ENCODE data around the gene GPR176. TPM values are rescaled to one million over a fixed set of nuclear protein-coding genes. Genes with fewer than 3 reads are reported as not detected.
"Not testable (repeated sequence)": the region's sequence is repeated elsewhere in the genome, so short reads cannot be mapped to it uniquely, and the experiment has no call there.

GPR176 gene
- total and polyA plus RNA-seq, 2 donors: 4.9 to 8.6 TPM

GRCh38 chr15:39820050-39820602 is 99.9 kb downstream of the GPR176 start:
- Histone ChIP-seq H3K4me1 (ENCODE audit: insufficient read depth) (no peaks in the 10 kb centered on the region), H3K27ac (ENCODE audit: low read depth) (no peak overlapping the region), H3K36me3 (ENCODE audit: insufficient read depth) (no peaks in the 10 kb centered on the region), H3K4me3 (ENCODE audit: low read depth, low read length) (no peak overlapping the region)
- no peak for DNase-seq (ENCODE audit: extremely low spot score)
- 46% methylated on average over 3 of the region's 3 CpGs for WGBS

DNA sequence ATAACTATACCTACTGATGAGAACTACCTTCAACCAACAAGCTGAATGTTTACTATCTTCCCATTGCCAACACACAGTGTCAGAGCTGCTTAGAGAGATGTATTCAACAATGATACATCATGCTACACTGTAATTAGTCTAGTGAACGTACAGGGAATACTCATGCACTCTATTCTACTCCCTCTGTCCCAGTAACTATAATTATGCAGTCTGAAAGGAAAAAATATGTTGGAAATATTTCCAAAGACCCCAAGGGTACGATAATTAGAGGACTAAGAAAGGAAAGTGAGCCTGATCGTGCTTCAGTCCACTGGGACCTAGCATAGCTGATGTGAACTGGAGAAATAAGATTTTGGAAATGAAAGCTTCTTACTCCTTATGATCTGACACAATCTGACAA is 100.5 kb downstream of the GPR176 start:
- Histone ChIP-seq H3K27ac (ENCODE audit: low read depth) (no peak overlapping the region), H3K4me1 (ENCODE audit: insufficient read depth) (no peaks in the 10 kb centered on the region), H3K36me3 (ENCODE audit: insufficient read depth) (no peaks in the 10 kb centered on the region), H3K4me3 (ENCODE audit: low read depth, low read length) (no peak overlapping the region)
- no peak for DNase-seq (ENCODE audit: extremely low spot score)
- WGBS: 88% methylated on average over 3 of the region's 3 CpGs

DNA sequence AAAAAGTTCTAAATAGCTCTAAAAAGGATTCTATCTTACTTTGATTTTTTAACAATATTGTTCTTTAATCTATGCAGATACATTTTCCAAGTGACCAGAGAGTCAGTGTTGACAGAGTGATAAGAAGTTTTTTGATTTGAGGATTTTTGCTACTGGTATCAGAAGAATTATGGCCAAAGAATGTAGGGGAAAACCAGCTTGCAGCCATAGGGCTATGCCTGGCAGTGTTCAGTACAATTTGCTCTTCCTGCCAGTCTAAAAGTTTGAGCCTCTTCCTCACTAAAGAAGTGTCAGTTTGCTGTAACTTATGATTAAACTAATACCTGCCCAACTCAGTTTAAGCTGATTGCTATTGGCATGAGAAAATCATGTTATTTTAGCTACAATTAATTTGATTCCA is 102.2 kb downstream of the GPR176 start:
- Histone ChIP-seq H3K4me1 (ENCODE audit: insufficient read depth) (no peaks in the 10 kb centered on the region), H3K27ac (ENCODE audit: low read depth) (no peak overlapping the region), H3K4me3 (ENCODE audit: low read depth, low read length) (no peak overlapping the region), H3K36me3 (ENCODE audit: insufficient read depth) (no peaks in the 10 kb centered on the region)
- no peak for DNase-seq (ENCODE audit: extremely low spot score)

GRCh38 chr15:39814489-39814888 is 105.6 kb downstream of the GPR176 start:
- Histone ChIP-seq H3K4me1 (ENCODE audit: insufficient read depth) (no peaks in the 10 kb centered on the region), H3K36me3 (ENCODE audit: insufficient read depth) (no peaks in the 10 kb centered on the region), H3K4me3 (ENCODE audit: low read depth, low read length) (no peak overlapping the region), H3K27ac (ENCODE audit: low read depth) (no peak overlapping the region)
- 87% methylated on average over 1 of the region's 1 CpG for WGBS
- no peak for DNase-seq (ENCODE audit: extremely low spot score)

DNA sequence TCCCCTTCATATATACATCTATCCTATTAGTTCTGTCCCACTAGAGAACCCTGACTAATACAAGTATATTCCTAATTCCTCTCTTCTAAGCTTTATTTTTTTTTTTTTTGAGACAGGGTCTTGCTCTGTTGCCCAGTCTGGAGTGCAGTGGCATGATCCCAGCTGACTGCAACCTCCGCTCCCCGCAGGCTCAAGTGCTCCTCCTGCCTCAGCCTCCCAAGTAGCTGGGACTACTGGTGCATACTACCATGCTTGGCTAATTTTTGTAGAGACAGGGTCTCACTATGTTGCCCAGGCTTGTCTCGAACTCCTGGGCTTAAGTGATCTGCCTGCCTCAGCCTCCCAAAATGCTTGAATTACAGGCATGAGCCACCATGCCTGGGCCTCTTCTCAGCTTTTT is 107.4 kb downstream of the GPR176 start:
- H3K4me1 ChIP-seq (ENCODE audit: insufficient read depth); H3K36me3 ChIP-seq (ENCODE audit: insufficient read depth); H3K27ac ChIP-seq (ENCODE audit: low read depth); H3K4me3 ChIP-seq (ENCODE audit: low read depth, low read length); DNase-seq (ENCODE audit: extremely low spot score): not testable (repeated sequence)
- WGBS: 96% methylated on average over 3 of the region's 3 CpGs

DNA sequence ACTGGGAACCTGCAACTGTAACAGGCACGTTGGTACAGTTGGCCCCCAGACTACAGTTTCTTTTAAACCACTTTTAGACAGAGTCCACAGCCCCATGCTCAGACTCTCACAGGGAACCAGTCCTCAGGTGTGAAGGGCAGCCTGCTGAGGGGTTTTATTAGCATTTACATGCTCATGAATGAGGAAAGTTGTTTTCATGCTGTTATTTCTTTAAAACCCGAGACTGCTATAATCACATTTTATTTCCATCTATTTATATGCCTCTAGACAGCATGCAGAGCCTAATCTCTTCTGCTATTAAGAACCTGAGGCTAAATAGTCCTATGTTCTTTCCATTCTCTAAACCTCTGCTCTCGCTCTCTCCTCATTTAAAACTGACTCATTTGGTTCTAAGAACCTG is 111.2 kb downstream of the GPR176 start:
- no peaks in the 10 kb centered on the region for H3K36me3 ChIP-seq (ENCODE audit: insufficient read depth)
- H3K4me3 ChIP-seq (ENCODE audit: low read depth, low read length): no peak overlapping the region
- no peak overlapping the region for H3K27ac ChIP-seq (ENCODE audit: low read depth)
- 52% methylated on average over 3 of the region's 3 CpGs for WGBS
- H3K4me1 ChIP-seq (ENCODE audit: insufficient read depth): no peaks in the 10 kb centered on the region
- DNase-seq (ENCODE audit: extremely low spot score): no peak

DNA sequence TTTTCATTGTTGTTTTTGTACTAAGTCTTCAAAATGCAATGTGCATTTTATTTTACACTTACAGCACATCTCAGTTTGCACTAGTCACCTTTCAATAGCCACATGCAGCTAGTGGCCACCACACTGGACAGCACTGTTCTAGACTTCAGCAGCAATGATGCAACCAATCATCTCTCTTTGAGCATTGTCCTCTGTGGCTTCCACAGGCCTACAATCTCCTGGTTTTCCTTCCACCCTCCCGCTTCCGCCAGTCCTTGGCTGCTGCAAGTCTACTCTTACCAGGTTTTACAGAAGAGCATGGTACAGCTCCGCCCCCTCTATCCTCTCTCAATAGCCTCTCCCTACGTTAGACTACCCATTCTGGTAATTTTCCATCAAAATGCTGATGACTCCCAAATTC is 112.3 kb downstream of the GPR176 start:
- 88% methylated on average over 4 of the region's 4 CpGs for WGBS
- no peaks in the 10 kb centered on the region for H3K4me1 ChIP-seq (ENCODE audit: insufficient read depth)
- no peak overlapping the region for H3K27ac ChIP-seq (ENCODE audit: low read depth)
- H3K4me3 ChIP-seq (ENCODE audit: low read depth, low read length): no peak overlapping the region
- DNase-seq (ENCODE audit: extremely low spot score): no peak
- H3K36me3 ChIP-seq (ENCODE audit: insufficient read depth): no peaks in the 10 kb centered on the region

GRCh38 chr15:39804026-39804425 is 116.0 kb downstream of the GPR176 start:
- no peaks in the 10 kb centered on the region for H3K4me1 ChIP-seq (ENCODE audit: insufficient read depth)
- no peak for DNase-seq (ENCODE audit: extremely low spot score)
- 76% methylated on average over 2 of the region's 2 CpGs for WGBS
- no peak overlapping the region for H3K27ac ChIP-seq (ENCODE audit: low read depth)
- H3K36me3 ChIP-seq (ENCODE audit: insufficient read depth): no peaks in the 10 kb centered on the region
- H3K4me3 ChIP-seq (ENCODE audit: low read depth, low read length): no peak overlapping the region

DNA sequence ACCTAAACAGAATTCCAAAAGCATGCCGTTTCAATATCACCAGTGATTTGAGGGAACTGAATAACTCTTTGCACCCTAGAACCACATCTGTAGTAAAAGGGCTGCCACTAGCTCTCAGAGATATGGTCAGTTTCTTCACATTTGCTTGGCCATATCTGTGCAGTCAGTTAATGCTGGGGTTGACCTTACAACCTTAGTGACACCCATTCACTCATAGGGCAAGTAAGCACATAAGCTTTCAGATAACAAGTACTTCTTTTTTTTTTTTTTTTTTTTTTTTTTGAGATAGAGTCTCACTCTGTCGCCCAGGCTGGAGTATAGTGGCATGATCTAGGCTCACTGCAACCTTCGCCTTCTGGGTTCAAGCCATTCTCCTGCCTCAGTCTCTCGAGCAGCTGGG is 117.0 kb downstream of the GPR176 start:
- Histone ChIP-seq H3K4me1 (ENCODE audit: insufficient read depth) (no peaks in the 10 kb centered on the region), H3K4me3 (ENCODE audit: low read depth, low read length) (no peak overlapping the region), H3K36me3 (ENCODE audit: insufficient read depth) (no peaks in the 10 kb centered on the region), H3K27ac (ENCODE audit: low read depth) (no peak overlapping the region)
- DNase-seq (ENCODE audit: extremely low spot score): no peak
- WGBS: 92% methylated on average over 4 of the region's 4 CpGs

DNA sequence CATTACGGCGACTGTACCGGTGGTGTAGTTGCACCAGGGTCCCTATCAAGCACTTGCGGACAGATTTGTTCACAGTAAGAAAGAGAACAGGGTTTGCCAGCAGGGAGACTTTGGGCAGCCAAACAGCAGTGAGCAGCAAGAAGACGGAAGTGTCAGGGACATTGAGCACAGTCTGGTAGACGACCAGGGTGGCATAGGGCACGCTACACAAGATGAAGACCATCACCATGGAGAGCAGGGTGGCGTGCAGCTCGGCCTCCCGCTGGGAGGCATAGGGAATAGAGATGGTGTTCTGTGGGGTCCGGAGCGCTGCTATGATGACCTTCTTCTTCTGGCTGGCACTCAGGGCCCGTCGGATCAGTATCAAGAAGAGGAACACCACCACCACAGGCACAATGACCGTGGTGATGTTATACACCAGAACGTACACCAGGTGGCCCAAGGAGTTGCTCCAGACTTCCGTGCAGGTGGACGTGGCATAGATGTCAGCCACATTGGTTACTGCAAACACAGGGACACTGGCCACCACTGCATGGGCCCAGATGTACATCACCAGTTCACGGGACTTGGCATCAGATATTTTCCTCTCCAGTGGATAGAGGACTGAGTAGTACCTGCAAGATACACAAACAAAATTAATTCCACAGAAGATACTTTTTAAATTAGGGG is 118.3 kb downstream of the GPR176 start:
- 87% methylated on average over 19 of the region's 19 CpGs for WGBS

GRCh38 chr15:39799552-39800011 is 120.5 kb downstream of the GPR176 start:
- no peaks in the 10 kb centered on the region for H3K4me1 ChIP-seq (ENCODE audit: insufficient read depth)
- DNase-seq (ENCODE audit: extremely low spot score): no peak
- 76% methylated on average over 6 of the region's 6 CpGs for WGBS

More for the DNA sequence above, 118.3 kb downstream of the GPR176 start:
- Histone ChIP-seq H3K4me3 (ENCODE audit: low read depth, low read length) (no peak overlapping the region), H3K36me3 (ENCODE audit: insufficient read depth) (no peaks in the 10 kb centered on the region), H3K27ac (ENCODE audit: low read depth) (no peak overlapping the region), H3K4me1 (ENCODE audit: insufficient read depth) (no peaks in the 10 kb centered on the region)
- no peak for DNase-seq (ENCODE audit: extremely low spot score)

GRCh38 chr15:39798382-39798781 is 121.7 kb downstream of the GPR176 start:
- H3K4me1 ChIP-seq (ENCODE audit: insufficient read depth): no peaks in the 10 kb centered on the region
- H3K4me3 ChIP-seq (ENCODE audit: low read depth, low read length): no peak overlapping the region
- no peak overlapping the region for H3K27ac ChIP-seq (ENCODE audit: low read depth)
- no peak for DNase-seq (ENCODE audit: extremely low spot score)
- WGBS: 85% methylated on average over 6 of the region's 6 CpGs
- no peaks in the 10 kb centered on the region for H3K36me3 ChIP-seq (ENCODE audit: insufficient read depth)

More at GRCh38 chr15:39799552-39800011, 120.5 kb downstream of the GPR176 start:
- Histone ChIP-seq H3K4me3 (ENCODE audit: low read depth, low read length) (no peak overlapping the region), H3K36me3 (ENCODE audit: insufficient read depth) (no peaks in the 10 kb centered on the region), H3K27ac (ENCODE audit: low read depth) (no peak overlapping the region)

DNA sequence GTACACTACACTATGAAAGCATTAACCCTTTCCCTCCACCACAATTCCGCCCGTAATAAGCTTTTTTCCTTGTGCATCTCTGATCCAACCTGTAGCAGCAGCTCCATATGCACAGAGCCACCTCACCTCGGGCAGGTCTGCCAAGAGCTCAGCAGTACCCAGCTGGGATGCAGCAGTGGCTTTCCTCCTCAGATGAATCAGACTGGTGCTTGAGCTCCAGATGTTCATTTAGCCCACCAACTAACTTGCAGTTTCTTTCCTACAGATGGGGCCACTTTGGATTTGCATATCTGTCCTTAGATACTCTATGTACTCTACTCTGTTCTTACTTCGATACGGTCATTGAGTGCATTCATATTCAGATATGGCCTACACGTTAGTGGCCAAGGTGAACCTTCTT is 122.7 kb downstream of the GPR176 start:
- WGBS: 88% methylated on average over 6 of the region's 6 CpGs

DNA sequence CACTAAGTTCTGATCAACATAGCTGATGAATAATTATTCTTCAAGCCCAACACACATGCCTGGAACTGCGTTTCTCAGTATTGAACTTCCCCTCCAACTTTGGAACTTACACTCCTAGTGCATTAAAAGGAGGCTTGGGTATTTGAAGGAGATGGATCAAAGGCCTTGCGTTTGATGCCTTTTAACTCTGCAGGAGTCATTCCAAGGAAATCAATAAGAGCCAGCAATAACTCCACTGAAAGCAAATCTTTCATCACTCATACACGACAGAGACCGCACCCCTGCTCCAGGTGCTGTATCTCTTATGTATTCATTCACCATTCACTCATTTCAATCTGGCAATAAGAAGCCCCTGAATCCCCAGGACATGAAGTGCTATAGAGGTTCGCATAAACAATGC is 123.5 kb downstream of the GPR176 start:
- Histone ChIP-seq H3K36me3 (ENCODE audit: insufficient read depth) (no peaks in the 10 kb centered on the region), H3K27ac (ENCODE audit: low read depth) (no peak overlapping the region), H3K4me3 (ENCODE audit: low read depth, low read length) (no peak overlapping the region), H3K4me1 (ENCODE audit: insufficient read depth) (no peaks in the 10 kb centered on the region)
- no peak for DNase-seq (ENCODE audit: extremely low spot score)
- WGBS: 89% methylated on average over 5 of the region's 5 CpGs

More for the DNA sequence above, 122.7 kb downstream of the GPR176 start:
- DNase-seq (ENCODE audit: extremely low spot score): no peak
- Histone ChIP-seq H3K36me3 (ENCODE audit: insufficient read depth) (no peaks in the 10 kb centered on the region), H3K27ac (ENCODE audit: low read depth) (no peak overlapping the region), H3K4me3 (ENCODE audit: low read depth, low read length) (no peak overlapping the region), H3K4me1 (ENCODE audit: insufficient read depth) (no peaks in the 10 kb centered on the region)
